Dermis microvascular lymphatic vessel endothelial cell (primary cell): ENCODE data around the gene INTS3. TPM values are rescaled to one million over a fixed set of nuclear protein-coding genes. Genes with fewer than 3 reads are reported as not detected.

Experiments used
- total RNA-seq: library from RNA; depleted of rRNA; stranded (reverse); fragments of >200 nt; gene quantifications from 2 replicates; pipeline ENCODE4 v1.2.1, GENCODE V29; 2014

INTS3 gene
- total RNA-seq, 1 donor from 2014 or later, result 16.4 TPM

Other genes starting within 250 kb of the INTS3 start
- gene S100A6, start 192.1 kb upstream of the INTS3 start, total RNA-seq, result 377 and 1,309 TPM in 2 replicates
- not detected in 2 replicates for gene S100A5, start 187.1 kb upstream of the INTS3 start, total RNA-seq
- 2.0 and 35.9 TPM in 2 replicates for gene S100A4, start 182.2 kb upstream of the INTS3 start, total RNA-seq
- gene S100A3, start 178.8 kb upstream of the INTS3 start, total RNA-seq, result 0.38 and 2.3 TPM in 2 replicates
- gene S100A2, start 162.2 kb upstream of the INTS3 start, total RNA-seq, result 0.76 and 2.2 TPM in 2 replicates
- gene S100A16, start 114.9 kb upstream of the INTS3 start, total RNA-seq, result 429 and 594 TPM in 2 replicates
- gene S100A14, start 111.7 kb upstream of the INTS3 start, total RNA-seq, result 0.13 and 0.51 TPM in 2 replicates
- gene S100A13, start 100.5 kb upstream of the INTS3 start, total RNA-seq, result 124 and 129 TPM in 2 replicates
- not detected in 2 replicates for gene S100A1, start 99.6 kb upstream of the INTS3 start, total RNA-seq
- gene CHTOP, start 94.0 kb upstream of the INTS3 start, total RNA-seq, result 20.7 and 23.1 TPM in 2 replicates
- 54.6 and 55.5 TPM in 2 replicates for gene SNAPIN, start 69.3 kb upstream of the INTS3 start, total RNA-seq
- 206 and 207 TPM in 2 replicates for gene ILF2, start 57.1 kb upstream of the INTS3 start, total RNA-seq
- 9.4 and 50.6 TPM in 2 replicates for gene NPR1, start 49.4 kb upstream of the INTS3 start, total RNA-seq
- gene SLC27A3, start 47.4 kb downstream of the INTS3 start, total RNA-seq, result 30.4 and 56.1 TPM in 2 replicates
- 4.0 and 6.2 TPM in 2 replicates for gene GATAD2B, start 194.9 kb downstream of the INTS3 start, total RNA-seq
- 6.7 and 13.9 TPM in 2 replicates for gene DENND4B, start 218.7 kb downstream of the INTS3 start, total RNA-seq
- 2.3 and 3.3 TPM in 2 replicates for gene CRTC2, start 230.6 kb downstream of the INTS3 start, total RNA-seq
- 86.8 and 136 TPM in 2 replicates for gene SLC39A1, start 235.5 kb downstream of the INTS3 start, total RNA-seq
- 6.8 and 8.7 TPM in 2 replicates for gene CREB3L4, start 239.9 kb downstream of the INTS3 start, total RNA-seq
- gene JTB, start 249.6 kb downstream of the INTS3 start, total RNA-seq, result 78.3 and 109 TPM in 2 replicates